BLaER1 (cell line): ENCODE data around the gene ZSCAN10.

Source experiments
- H3K27ac ChIP-seq: shearing (Covaris generic); formaldehyde crosslinking; 2 replicates; pipeline ENCODE4 v1.8.1; 2022
- H3K27me3 ChIP-seq: shearing (Covaris generic); formaldehyde crosslinking; 2 replicates; pipeline ENCODE4 v1.8.1; 2022
- H3K36me3 ChIP-seq: shearing (Covaris generic); formaldehyde crosslinking; 2 replicates; pipeline ENCODE4 v1.8.1; 2022
- H3K4me1 ChIP-seq: shearing (Covaris generic); formaldehyde crosslinking; 2 replicates; pipeline ENCODE4 v1.8.1; 2022
- H3K4me2 ChIP-seq: shearing (Covaris generic); formaldehyde crosslinking; 2 replicates; pipeline ENCODE4 v1.8.1; 2022
- H3K4me3 ChIP-seq: shearing (Covaris generic); formaldehyde crosslinking; 2 replicates; pipeline ENCODE4 v1.8.1; 2022
- H3K9ac ChIP-seq: shearing (Covaris generic); formaldehyde crosslinking; 2 replicates; pipeline ENCODE4 v1.8.1; 2022
- H3K9me3 ChIP-seq: shearing (Covaris generic); formaldehyde crosslinking; 2 replicates; pipeline ENCODE4 v1.8.1; 2022
- H4K20me1 ChIP-seq: shearing (Covaris generic); formaldehyde crosslinking; 2 replicates; pipeline ENCODE4 v1.8.1; 2022
- Cebpa-rat ChIP-seq: shearing (Covaris generic); IDR thresholded peaks from 2 replicates; pipeline ENCODE4 v1.8.1; 2022

Gene ZSCAN10

GRCh38 chr16:3050487-3050886, 48.6 kb downstream of the ZSCAN10 start:
- Histone ChIP-seq H3K9ac (no peak overlapping the region), H3K4me1 (peaks cover 64% of the 10 kb centered on the region), H3K27ac (no peak overlapping the region), H3K4me3 (no peak overlapping the region), H4K20me1 (peaks cover 51% of the 10 kb centered on the region), H3K9me3 (no peaks in the 10 kb centered on the region), H3K4me2 (peak overlapping the region; percentile 75), H3K36me3 (peaks cover 6% of the 10 kb centered on the region; the same call in 1 of the 2 replicates), H3K27me3 (peaks cover 49% of the 10 kb centered on the region)
- 0 out of 2 replicates have a peak, but pooled peaks have one; percentile 19 for TF ChIP-seq Cebpa-rat

- H3K27me3 ChIP-seq, result peaks cover 54% of the 10 kb centered on the region
- H3K4me1 ChIP-seq, result peaks cover 64% of the 10 kb centered on the region
- no peak for TF ChIP-seq Cebpa-rat
- H3K4me2 ChIP-seq, result peak overlapping the region; percentile 75
- H3K27ac ChIP-seq, result no peak overlapping the region
- H3K9me3 ChIP-seq, result no peaks in the 10 kb centered on the region
- H3K4me3 ChIP-seq, result no peak overlapping the region
- H3K36me3 ChIP-seq, result peaks cover 6% of the 10 kb centered on the region; the same call in 1 of the 2 replicates
- H4K20me1 ChIP-seq, result peaks cover 56% of the 10 kb centered on the region
- no peak overlapping the region for H3K9ac ChIP-seq
These were observed 49.1 kb downstream of the ZSCAN10 start for GRCh38 chr16:3049921-3050481.

- no peak overlapping the region; the same call in 1 of the 2 replicates for H3K4me3 ChIP-seq
- peaks cover 81% of the 10 kb centered on the region for H3K27me3 ChIP-seq
- TF ChIP-seq Cebpa-rat, result no peak
These were observed 51.7 kb downstream of the ZSCAN10 start for GRCh38 chr16:3047387-3047720.

GRCh38 chr16:3046641-3047386, 52.3 kb downstream of the ZSCAN10 start:
- peak overlapping the region; percentile 99 for H3K4me2 ChIP-seq
- peaks cover 86% of the 10 kb centered on the region for H3K27me3 ChIP-seq
- peak overlapping the region; percentile 66 for H3K4me3 ChIP-seq

More at GRCh38 chr16:3047387-3047720, 51.7 kb downstream of the ZSCAN10 start:
- H3K4me2 ChIP-seq, result no peak overlapping the region
- H3K4me1 ChIP-seq, result peaks cover 47% of the 10 kb centered on the region
- H4K20me1 ChIP-seq, result peaks cover 61% of the 10 kb centered on the region
- no peak overlapping the region for H3K9ac ChIP-seq
- no peaks in the 10 kb centered on the region; the same call in 1 of the 2 replicates for H3K9me3 ChIP-seq
- no peaks in the 10 kb centered on the region for H3K36me3 ChIP-seq
- no peak overlapping the region for H3K27ac ChIP-seq

GRCh38 chr16:3045758-3046640, 53.1 kb downstream of the ZSCAN10 start, which contains the start of gene MMP25:
Gene MMP25 (plus strand): TSS chr16:3046561. CDS start chr16:3046918, 357 bp downstream.
- peaks cover 94% of the 10 kb centered on the region for H3K27me3 ChIP-seq
- H3K9me3 ChIP-seq, result no peaks in the 10 kb centered on the region; the same call in 1 of the 2 replicates
- peaks cover 61% of the 10 kb centered on the region for H4K20me1 ChIP-seq
- no peaks in the 10 kb centered on the region for H3K36me3 ChIP-seq
- peak within 1 kb of the TSS; percentile 99 for H3K4me2 ChIP-seq
- H3K4me3 ChIP-seq, result peak within 1 kb of the TSS; percentile 66
- no peak for TF ChIP-seq Cebpa-rat
- no peak within 1 kb of the TSS for H3K27ac ChIP-seq
- H3K9ac ChIP-seq, result peak within 1 kb of the TSS; percentile 45; the same call in 1 of the 2 replicates
- H3K4me1 ChIP-seq, result peaks cover 35% of the 10 kb centered on the region

More at GRCh38 chr16:3046641-3047386, 52.3 kb downstream of the ZSCAN10 start:
- no peaks in the 10 kb centered on the region for H3K36me3 ChIP-seq
- no peaks in the 10 kb centered on the region; the same call in 1 of the 2 replicates for H3K9me3 ChIP-seq
- H4K20me1 ChIP-seq, result peaks cover 61% of the 10 kb centered on the region
- no peak for TF ChIP-seq Cebpa-rat
- peaks cover 43% of the 10 kb centered on the region for H3K4me1 ChIP-seq
- H3K9ac ChIP-seq, result no peak overlapping the region
- H3K27ac ChIP-seq, result no peak overlapping the region

GRCh38 chr16:3044708-3045107, 54.4 kb downstream of the ZSCAN10 start:
- H3K9ac ChIP-seq, result no peak overlapping the region
- H4K20me1 ChIP-seq, result peaks cover 56% of the 10 kb centered on the region
- TF ChIP-seq Cebpa-rat, result no peak
- peaks cover 22% of the 10 kb centered on the region for H3K4me1 ChIP-seq
- H3K36me3 ChIP-seq, result no peaks in the 10 kb centered on the region
- H3K27ac ChIP-seq, result no peak overlapping the region
- no peak overlapping the region for H3K4me3 ChIP-seq
- H3K27me3 ChIP-seq, result peaks cover 100% of the 10 kb centered on the region
- H3K9me3 ChIP-seq, result no peaks in the 10 kb centered on the region; the same call in 1 of the 2 replicates
- H3K4me2 ChIP-seq, result peak overlapping the region; percentile 99; the same call in 1 of the 2 replicates

GRCh38 chr16:3042376-3042775, 56.7 kb downstream of the ZSCAN10 start:
- Histone ChIP-seq H3K4me3 (no peak overlapping the region), H4K20me1 (peaks cover 48% of the 10 kb centered on the region), H3K4me1 (peaks cover 20% of the 10 kb centered on the region), H3K4me2 (no peak overlapping the region), H3K27ac (no peak overlapping the region), H3K9ac (no peak overlapping the region), H3K9me3 (no peaks in the 10 kb centered on the region; the same call in 1 of the 2 replicates), H3K36me3 (no peaks in the 10 kb centered on the region), H3K27me3 (peaks cover 100% of the 10 kb centered on the region)
- TF ChIP-seq Cebpa-rat, result no peak

- Histone ChIP-seq H3K4me3 (no peak overlapping the region), H3K27me3 (peaks cover 100% of the 10 kb centered on the region)
These were observed 60.2 kb downstream of the ZSCAN10 start for GRCh38 chr16:3038896-3039295.

More at GRCh38 chr16:3038896-3039295, 60.2 kb downstream of the ZSCAN10 start:
- no peaks in the 10 kb centered on the region for H3K9me3 ChIP-seq
- H4K20me1 ChIP-seq, result peaks cover 32% of the 10 kb centered on the region
- H3K36me3 ChIP-seq, result no peaks in the 10 kb centered on the region
- no peak overlapping the region for H3K9ac ChIP-seq
- no peak for TF ChIP-seq Cebpa-rat
- H3K4me1 ChIP-seq, result peaks cover 13% of the 10 kb centered on the region
- no peak overlapping the region for H3K27ac ChIP-seq
- no peak overlapping the region for H3K4me2 ChIP-seq
